SK-N-SH (cell line): ENCODE data around the gene CIAO3. TPM values are rescaled to one million over a fixed set of nuclear protein-coding genes. Genes with fewer than 3 reads are reported as not detected.
"Not testable (repeated sequence)": the region's sequence is repeated elsewhere in the genome, so short reads cannot be mapped to it uniquely, and the experiment has no call there.

Source experiments
- CTCF ChIA-PET: fragments of 300-600, 350-600 bp; formaldehyde crosslinking; extraction: SDS; loops from one replicate; lab custom pipeline; 2021; lab: Yijun Ruan, JAX
- POLR2A ChIA-PET: fragments of 350-600 bp; sonication (Branson Sonifier 250); formaldehyde crosslinking; extraction: SDS; loops from one replicate; lab custom pipeline; 2020; ENCODE audit warnings: antibody characterized with exemption, inconsistent platforms; lab: Yijun Ruan, JAX
- DNase-seq: peaks from one replicate; pipeline ENCODE4 v3.0.0; 2012
- H2AFZ ChIP-seq: fragments of 200-600 bp; sonication (generic); 2 replicates; pipeline ENCODE4 v1.8.1; 2016; ENCODE audit warnings: antibody characterized with exemption, mild to moderate bottlenecking, low read depth
- H3F3A ChIP-seq: fragments of 200-600 bp; sonication (generic); replicated peaks from 2 replicates; pipeline ENCODE3; 2016; ENCODE audit warnings: antibody characterized with exemption, mild to moderate bottlenecking; ENCODE audit not compliant: insufficient read depth
- H3K27ac ChIP-seq, 2 experiments: fragments of 200-500 bp in 1 of 2; fragments of 200-600 bp in 1 of 2; sonication (Bioruptor generic) in 1 of 2; sonication (generic), shearing (Covaris generic) in 1 of 2; 2 replicates each; pipeline versions ENCODE4 v1.5.1 to v1.6.1; 2014 to 2016; ENCODE audit warnings: low read depth in 2 of 2, inconsistent platforms in 1 of 2, low read length in 1 of 2, mild to moderate bottlenecking in 1 of 2, mixed read lengths in 1 of 2
- H3K27me3 ChIP-seq: fragments of 200-600 bp; sonication (generic), shearing (Covaris generic); 2 replicates; pipeline ENCODE4 v1.6.1; 2016; ENCODE audit warnings: mixed run types; ENCODE audit not compliant: insufficient read depth
- H3K36me3 ChIP-seq, 2 experiments: fragments of 200-500 bp in 1 of 2; fragments of 200-600 bp in 1 of 2; sonication (Bioruptor generic) in 1 of 2; sonication (generic) in 1 of 2; replicated peaks in 1 of 2; 2 replicates each; pipeline versions ENCODE3 to v1.5.1; 2014 to 2016; ENCODE audit warnings: low read length in 1 of 2, mild to moderate bottlenecking in 1 of 2; ENCODE audit not compliant: insufficient read depth in 2 of 2, control insufficient read depth in 1 of 2
- H3K4me1 ChIP-seq, 2 experiments: fragments of 200-500 bp in 1 of 2; fragments of 200-600 bp in 1 of 2; sonication (Bioruptor generic) in 1 of 2; sonication (generic), shearing (Covaris generic) in 1 of 2; 2 replicates each; pipeline versions ENCODE4 v1.5.1 to v1.6.1; 2014 to 2016; ENCODE audit warnings: low read depth in 1 of 2, low read length in 1 of 2, mixed run types in 1 of 2; ENCODE audit not compliant: insufficient read depth in 2 of 2, control insufficient read depth in 1 of 2
- H3K4me2 ChIP-seq: fragments of 200-600 bp; sonication (generic), shearing (Covaris generic); 2 replicates; pipeline ENCODE4 v1.6.1; 2017; ENCODE audit warnings: mixed run types
- H3K4me3 ChIP-seq, 2 experiments: fragments of 200-500 bp in 1 of 2; fragments of 200-600 bp in 1 of 2; sonication (Bioruptor generic) in 1 of 2; sonication (generic), shearing (Covaris generic) in 1 of 2; 2 replicates each; pipeline versions ENCODE4 v1.5.1 to v1.8.1; 2014 to 2016; ENCODE audit warnings: low read depth in 2 of 2, inconsistent platforms in 1 of 2, low read length in 1 of 2, mild to moderate bottlenecking in 1 of 2, mixed read lengths in 1 of 2, moderate library complexity in 1 of 2
- H3K79me2 ChIP-seq: fragments of 200-600 bp; sonication (generic); 2 replicates; pipeline ENCODE4 v1.8.1; 2017; ENCODE audit warnings: mild to moderate bottlenecking; ENCODE audit not compliant: insufficient read depth
- H3K9ac ChIP-seq: fragments of 200-600 bp; sonication (generic); 2 replicates; pipeline ENCODE4 v1.6.1; 2017; ENCODE audit warnings: mixed run types
- H3K9me2 ChIP-seq: fragments of 200-600 bp; sonication (generic); 2 replicates; pipeline ENCODE4 v1.6.1; 2017; ENCODE audit warnings: mixed run types
- H3K9me3 ChIP-seq: fragments of 200-600 bp; sonication (generic); 2 replicates; pipeline ENCODE4 v1.6.1; 2017; ENCODE audit warnings: mixed run types, mild to moderate bottlenecking, moderate library complexity
- H4K20me1 ChIP-seq: fragments of 200-600 bp; sonication (generic); 2 replicates; pipeline ENCODE4 v1.6.1; 2017; ENCODE audit warnings: mild to moderate bottlenecking, mixed run types; ENCODE audit not compliant: insufficient read depth
- CHD2 ChIP-seq: fragments of 150-350 bp; IDR thresholded peaks from 2 replicates; pipeline ENCODE4 v1.6.1; 2018; ENCODE audit warnings: low read length; ENCODE audit not compliant: partially characterized antibody
- ELF1 ChIP-seq: IDR thresholded peaks from 2 replicates; pipeline ENCODE4 v1.4.0; 2012
- EZH2phosphoT487 ChIP-seq: fragments of 200-600 bp; sonication (generic); IDR thresholded peaks from 2 replicates; pipeline ENCODE4 v1.6.1; 2017; ENCODE audit warnings: low read depth, mixed run types, mild to moderate bottlenecking, antibody characterized with exemption, moderate library complexity, borderline replicate concordance
- FOSL2 ChIP-seq: IDR thresholded peaks from 2 replicates; pipeline ENCODE4 v1.4.0; 2012; ENCODE audit warnings: low read depth, mild to moderate bottlenecking, moderate library complexity, borderline replicate concordance
- FOXJ3 ChIP-seq: sonication (generic); formaldehyde crosslinking; IDR thresholded peaks from 2 replicates; pipeline ENCODE4 v1.5.1; 2020; ENCODE audit warnings: mild to moderate bottlenecking, missing genetic modification reagents
- FOXM1 ChIP-seq: IDR thresholded peaks from 2 replicates; pipeline ENCODE4 v1.4.0; 2012; ENCODE audit warnings: low read depth, mild to moderate bottlenecking
- JUND ChIP-seq: IDR thresholded peaks from 2 replicates; pipeline ENCODE4 v1.4.0; 2012
- NFIC ChIP-seq: IDR thresholded peaks from 2 replicates; pipeline ENCODE4 v1.4.0; 2012; ENCODE audit warnings: borderline replicate concordance
- NRF1 ChIP-seq: IDR thresholded peaks from 2 replicates; pipeline ENCODE4 v1.6.1; 2012; ENCODE audit warnings: low read depth, mild to moderate bottlenecking, low read length
- RXRA ChIP-seq: IDR thresholded peaks from 2 replicates; pipeline ENCODE4 v1.4.0; 2012; ENCODE audit warnings: low read depth, mild to moderate bottlenecking, borderline replicate concordance
- SIN3A ChIP-seq: IDR thresholded peaks from 2 replicates; pipeline ENCODE4 v1.6.1; 2012; ENCODE audit warnings: low read depth, mild to moderate bottlenecking, low read length, moderate library complexity, borderline replicate concordance
- SMC3 ChIP-seq: IDR thresholded peaks from 2 replicates; pipeline ENCODE4 v1.6.1; 2012; ENCODE audit warnings: low read depth, low read length, improper control_type of control experiment
- WGBS: methylation state at CpG from one replicate; pipeline ENCODE4 v1.1.6; 2017; ENCODE audit warnings: low lambda C conversion rate; 5-methylcytosine and 5-hydroxymethylcytosine counted together
- polyA plus RNA-seq, 3 experiments: library from polyadenylated mRNA; depleted of rRNA; stranded (reverse); fragments of >200 nt; gene quantifications; 2 replicates each; pipeline ENCODE4 v1.2.3, GENCODE V29; 2012
- TF ChIP-seq, protein P1 (sequence below): IDR thresholded peaks from 2 replicates; pipeline ENCODE4; 2012
- TF ChIP-seq, protein P2 (sequence below): fragments of 200-600 bp; sonication (generic); IDR thresholded peaks from 2 replicates; pipeline ENCODE4 v1.6.1; 2017; ENCODE audit warnings: antibody characterized with exemption, mild to moderate bottlenecking, moderate library complexity
- TF ChIP-seq, protein P3 (sequence below): IDR thresholded peaks from 2 replicates; pipeline ENCODE4 v1.6.1; 2012; ENCODE audit warnings: mild to moderate bottlenecking, low read depth, low read length, moderate library complexity

Gene CIAO3
- polyA plus RNA-seq, 1 of the 3 experiments (the other 2 are of a cell fraction), result 14.4 TPM

DNA sequence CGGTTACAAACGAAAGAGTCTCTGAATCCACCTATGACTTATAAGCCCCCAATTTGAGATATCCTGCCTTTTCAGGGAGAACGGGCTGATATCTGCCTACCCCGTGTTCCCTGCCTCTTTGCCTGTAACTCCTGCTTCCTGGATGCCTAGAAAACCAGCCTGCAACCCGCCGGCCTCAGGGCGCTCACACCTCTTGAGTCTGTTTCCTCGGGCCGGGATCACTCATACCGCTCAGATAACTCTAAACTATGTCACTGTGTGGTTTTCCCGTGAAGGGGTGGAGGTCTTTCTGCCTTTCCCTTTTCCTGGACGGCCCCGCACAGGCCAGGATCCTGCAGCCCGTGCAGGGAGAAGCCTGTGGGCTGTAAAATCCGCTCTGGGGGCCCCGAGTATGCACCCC, 37.0 kb upstream of the CIAO3 start:
- H3K9ac ChIP-seq, result no peak overlapping the region
- POLR2A ChIA-PET, result no interaction called here
- TF ChIP-seq RXRA, result no peak
- no peak for DNase-seq
- peaks cover 0 to 2% of the 10 kb centered on the region in 2 experiments; a peak in 1 of 4 replicates for H3K4me1 ChIP-seq
- H2AFZ ChIP-seq, result no peak overlapping the region
- no peak overlapping the region for H3K4me3 ChIP-seq
- no peak overlapping the region for H3K27ac ChIP-seq
- no peaks in the 10 kb centered on the region for H3K9me2 ChIP-seq
- H3F3A ChIP-seq, result no peaks in the 10 kb centered on the region
- H3K36me3 ChIP-seq, result no peaks in the 10 kb centered on the region
- peaks cover 12% of the 10 kb centered on the region; the same call in 1 of the 2 replicates for H3K27me3 ChIP-seq
- no peaks in the 10 kb centered on the region for H3K9me3 ChIP-seq
- CTCF ChIA-PET, result interaction anchor here (1.0 kb wide), 1 partner anchor 32 kb away, joined by 4 read pairs; no protein-coding TSS in a partner anchor
- H4K20me1 ChIP-seq, result no peaks in the 10 kb centered on the region
- H3K79me2 ChIP-seq, result no peaks in the 10 kb centered on the region
- WGBS, result 58% methylated on average over 12 of the region's 16 CpGs
- H3K4me2 ChIP-seq, result no peak overlapping the region

DNA sequence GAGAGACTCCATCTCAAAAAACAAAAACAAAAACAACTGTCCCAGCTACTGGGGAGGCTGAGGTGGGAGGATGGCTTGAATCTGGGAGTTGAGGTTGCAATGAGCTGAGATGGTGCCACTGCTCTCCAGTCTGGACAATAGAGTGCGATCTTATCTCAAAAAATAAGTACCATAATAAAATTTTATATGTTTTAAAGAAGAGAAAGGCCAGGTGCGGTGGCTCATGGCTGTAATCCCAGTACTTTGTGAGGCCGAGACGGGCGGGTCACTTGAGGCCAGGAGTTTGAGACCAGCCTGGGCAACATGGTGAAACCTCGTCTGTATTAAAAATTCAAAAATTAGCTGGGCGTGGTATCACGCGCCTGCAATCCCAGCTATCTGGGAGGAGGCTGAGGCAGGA, 36.0 kb upstream of the CIAO3 start:
- no peak overlapping the region for H3K27ac ChIP-seq
- POLR2A ChIA-PET, result interaction anchor here (1.1 kb wide), 1 partner anchor 56 kb away, joined by 3 read pairs; no protein-coding TSS in a partner anchor
- CTCF ChIA-PET, result interaction anchor here (1.1 to 1.6 kb wide), 3 partner anchors 9 to 36 kb away, joined by 3 to 8 read pairs (median 3); partner anchors contain the start of genes CIAO3 and MSLN
- no peaks in the 10 kb centered on the region for H3K9me3 ChIP-seq
- no peak overlapping the region for H3K4me3 ChIP-seq
- H3K9ac ChIP-seq, result no peak overlapping the region
- H3K4me1 ChIP-seq, result no peaks in the 10 kb centered on the region
- TF ChIP-seq SIN3A (no peak), NFIC (no peak), CHD2 (no peak), EZH2phosphoT487 (no peak), NRF1 (no peak), FOXJ3 (CRISPR knock-in tag) (no peak), SMC3 (no peak), FOXM1 (no peak), ELF1 (no peak), JUND (no peak), FOSL2 (no peak)
- TF ChIP-seq, protein P1, sequence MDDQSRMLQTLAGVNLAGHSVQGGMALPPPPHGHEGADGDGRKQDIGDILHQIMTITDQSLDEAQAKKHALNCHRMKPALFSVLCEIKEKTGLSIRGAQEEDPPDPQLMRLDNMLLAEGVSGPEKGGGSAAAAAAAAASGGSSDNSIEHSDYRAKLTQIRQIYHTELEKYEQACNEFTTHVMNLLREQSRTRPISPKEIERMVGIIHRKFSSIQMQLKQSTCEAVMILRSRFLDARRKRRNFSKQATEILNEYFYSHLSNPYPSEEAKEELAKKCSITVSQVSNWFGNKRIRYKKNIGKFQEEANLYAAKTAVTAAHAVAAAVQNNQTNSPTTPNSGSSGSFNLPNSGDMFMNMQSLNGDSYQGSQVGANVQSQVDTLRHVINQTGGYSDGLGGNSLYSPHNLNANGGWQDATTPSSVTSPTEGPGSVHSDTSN, result no peak
- TF ChIP-seq, protein P2, sequence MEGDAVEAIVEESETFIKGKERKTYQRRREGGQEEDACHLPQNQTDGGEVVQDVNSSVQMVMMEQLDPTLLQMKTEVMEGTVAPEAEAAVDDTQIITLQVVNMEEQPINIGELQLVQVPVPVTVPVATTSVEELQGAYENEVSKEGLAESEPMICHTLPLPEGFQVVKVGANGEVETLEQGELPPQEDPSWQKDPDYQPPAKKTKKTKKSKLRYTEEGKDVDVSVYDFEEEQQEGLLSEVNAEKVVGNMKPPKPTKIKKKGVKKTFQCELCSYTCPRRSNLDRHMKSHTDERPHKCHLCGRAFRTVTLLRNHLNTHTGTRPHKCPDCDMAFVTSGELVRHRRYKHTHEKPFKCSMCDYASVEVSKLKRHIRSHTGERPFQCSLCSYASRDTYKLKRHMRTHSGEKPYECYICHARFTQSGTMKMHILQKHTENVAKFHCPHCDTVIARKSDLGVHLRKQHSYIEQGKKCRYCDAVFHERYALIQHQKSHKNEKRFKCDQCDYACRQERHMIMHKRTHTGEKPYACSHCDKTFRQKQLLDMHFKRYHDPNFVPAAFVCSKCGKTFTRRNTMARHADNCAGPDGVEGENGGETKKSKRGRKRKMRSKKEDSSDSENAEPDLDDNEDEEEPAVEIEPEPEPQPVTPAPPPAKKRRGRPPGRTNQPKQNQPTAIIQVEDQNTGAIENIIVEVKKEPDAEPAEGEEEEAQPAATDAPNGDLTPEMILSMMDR, result no peak
- TF ChIP-seq, protein P3, sequence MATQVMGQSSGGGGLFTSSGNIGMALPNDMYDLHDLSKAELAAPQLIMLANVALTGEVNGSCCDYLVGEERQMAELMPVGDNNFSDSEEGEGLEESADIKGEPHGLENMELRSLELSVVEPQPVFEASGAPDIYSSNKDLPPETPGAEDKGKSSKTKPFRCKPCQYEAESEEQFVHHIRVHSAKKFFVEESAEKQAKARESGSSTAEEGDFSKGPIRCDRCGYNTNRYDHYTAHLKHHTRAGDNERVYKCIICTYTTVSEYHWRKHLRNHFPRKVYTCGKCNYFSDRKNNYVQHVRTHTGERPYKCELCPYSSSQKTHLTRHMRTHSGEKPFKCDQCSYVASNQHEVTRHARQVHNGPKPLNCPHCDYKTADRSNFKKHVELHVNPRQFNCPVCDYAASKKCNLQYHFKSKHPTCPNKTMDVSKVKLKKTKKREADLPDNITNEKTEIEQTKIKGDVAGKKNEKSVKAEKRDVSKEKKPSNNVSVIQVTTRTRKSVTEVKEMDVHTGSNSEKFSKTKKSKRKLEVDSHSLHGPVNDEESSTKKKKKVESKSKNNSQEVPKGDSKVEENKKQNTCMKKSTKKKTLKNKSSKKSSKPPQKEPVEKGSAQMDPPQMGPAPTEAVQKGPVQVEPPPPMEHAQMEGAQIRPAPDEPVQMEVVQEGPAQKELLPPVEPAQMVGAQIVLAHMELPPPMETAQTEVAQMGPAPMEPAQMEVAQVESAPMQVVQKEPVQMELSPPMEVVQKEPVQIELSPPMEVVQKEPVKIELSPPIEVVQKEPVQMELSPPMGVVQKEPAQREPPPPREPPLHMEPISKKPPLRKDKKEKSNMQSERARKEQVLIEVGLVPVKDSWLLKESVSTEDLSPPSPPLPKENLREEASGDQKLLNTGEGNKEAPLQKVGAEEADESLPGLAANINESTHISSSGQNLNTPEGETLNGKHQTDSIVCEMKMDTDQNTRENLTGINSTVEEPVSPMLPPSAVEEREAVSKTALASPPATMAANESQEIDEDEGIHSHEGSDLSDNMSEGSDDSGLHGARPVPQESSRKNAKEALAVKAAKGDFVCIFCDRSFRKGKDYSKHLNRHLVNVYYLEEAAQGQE, result no peak
- no peaks in the 10 kb centered on the region for H3F3A ChIP-seq
- DNase-seq, result no peak
- H3K9me2 ChIP-seq, result no peaks in the 10 kb centered on the region
- no peaks in the 10 kb centered on the region for H3K79me2 ChIP-seq
- H4K20me1 ChIP-seq, result no peaks in the 10 kb centered on the region
- WGBS, result 87% methylated on average over 9 of the region's 9 CpGs
- peaks cover 2% of the 10 kb centered on the region; the same call in 1 of the 2 replicates for H3K27me3 ChIP-seq
- no peaks in the 10 kb centered on the region for H3K36me3 ChIP-seq
- no peak overlapping the region for H3K4me2 ChIP-seq
- no peak overlapping the region for H2AFZ ChIP-seq

DNA sequence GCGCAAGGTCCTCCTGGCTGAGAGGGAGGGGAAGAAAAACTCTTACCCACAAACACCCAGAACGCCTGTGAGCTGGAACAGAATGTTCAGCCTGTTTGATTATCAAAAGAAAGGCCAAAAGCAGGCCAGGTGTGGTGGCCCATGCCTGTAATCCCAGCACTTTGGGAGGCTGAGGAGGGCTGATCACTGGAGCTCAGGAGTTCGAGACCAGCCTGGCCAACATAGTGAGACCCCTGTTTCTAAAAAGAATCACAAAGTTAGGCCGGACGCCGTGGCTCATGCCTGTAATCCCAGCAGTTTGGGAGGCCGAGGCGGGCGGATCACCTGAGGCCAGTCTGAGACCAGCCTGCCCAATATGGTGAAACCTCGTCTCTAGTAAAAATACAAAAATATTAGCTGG, 35.5 kb upstream of the CIAO3 start:
- CTCF ChIA-PET, result interaction anchor here (1.1 to 1.6 kb wide), 3 partner anchors 9 to 35 kb away, joined by 3 to 8 read pairs (median 3); partner anchors contain the start of genes CIAO3 and MSLN

More for the DNA sequence above, 35.5 kb upstream of the CIAO3 start:
- not testable (repeated sequence) for H3K79me2 ChIP-seq, H3K9me2 ChIP-seq, H4K20me1 ChIP-seq, H3K4me2 ChIP-seq, H3K27me3 ChIP-seq, H3K27ac ChIP-seq, H3K36me3 ChIP-seq, H3K9me3 ChIP-seq, H3K4me1 ChIP-seq, DNase-seq, H2AFZ ChIP-seq, H3K4me3 ChIP-seq, H3K9ac ChIP-seq, H3F3A ChIP-seq
- POLR2A ChIA-PET, result interaction anchor here (1.1 kb wide), 1 partner anchor 56 kb away, joined by 3 read pairs; no protein-coding TSS in a partner anchor
- WGBS, result 86% methylated on average over 8 of the region's 10 CpGs
